ENCODE measurements around the gene GALNS. TPM values are rescaled to one million over a fixed set of nuclear protein-coding genes. Genes with fewer than 3 reads are reported as not detected.

The GALNS gene
- total RNA-seq, 1 donor from 2014 or later: 32.8 TPM

GRCh38 chr16:88809676-88810165 is 47.0 kb downstream of the GALNS start:
- H3K27me3 ChIP-seq: no peaks in the 10 kb centered on the region
- peaks cover 14% of the 10 kb centered on the region for H3K36me3 ChIP-seq
- no peaks in the 10 kb centered on the region for H3K9me3 ChIP-seq
- peaks cover 23% of the 10 kb centered on the region for H3K4me1 ChIP-seq
- no peak overlapping the region for H3K27ac ChIP-seq
- intact Hi-C loops (cut with DNase I): no loop called here
- TF ChIP-seq CTCF (IDR thresholded peaks at IDR 0.05): no peak
- H3K4me3 ChIP-seq: no peak overlapping the region
- peak; percentile 58 for DNase-seq
- no peak for ATAC-seq

GRCh38 chr16:88809068-88809675 is 47.6 kb downstream of the GALNS start:
- no peak overlapping the region for H3K4me3 ChIP-seq
- no peaks in the 10 kb centered on the region for H3K27me3 ChIP-seq
- H3K4me1 ChIP-seq: peaks cover 27% of the 10 kb centered on the region
- H3K27ac ChIP-seq: no peak overlapping the region
- TF ChIP-seq CTCF (IDR thresholded peaks at IDR 0.05): no peak
- ATAC-seq: no peak
- intact Hi-C loops (cut with DNase I): no loop called here
- DNase-seq: peak; percentile 56
- no peaks in the 10 kb centered on the region for H3K9me3 ChIP-seq
- H3K36me3 ChIP-seq: peaks cover 14% of the 10 kb centered on the region

- H3K4me3 ChIP-seq: no peak overlapping the region
- no peaks in the 10 kb centered on the region for H3K9me3 ChIP-seq
- intact Hi-C loops (cut with DNase I): no loop called here
- peaks cover 14% of the 10 kb centered on the region for H3K36me3 ChIP-seq
- no peaks in the 10 kb centered on the region for H3K27me3 ChIP-seq
- ATAC-seq: no peak
- peak; percentile 60 for DNase-seq
- H3K4me1 ChIP-seq: peaks cover 26% of the 10 kb centered on the region
- no peak for TF ChIP-seq CTCF (IDR thresholded peaks at IDR 0.05)
- H3K27ac ChIP-seq: no peak overlapping the region
Measured at GRCh38 chr16:88807626-88808453, 48.9 kb downstream of the GALNS start.

- no peak for TF ChIP-seq CTCF (IDR thresholded peaks at IDR 0.05)
- Histone ChIP-seq H3K36me3 (peaks cover 14% of the 10 kb centered on the region), H3K27ac (no peak overlapping the region), H3K4me3 (no peak overlapping the region), H3K27me3 (no peaks in the 10 kb centered on the region), H3K4me1 (peaks cover 24% of the 10 kb centered on the region), H3K9me3 (no peaks in the 10 kb centered on the region)
- intact Hi-C loops (cut with DNase I): no loop called here
- no peak for ATAC-seq
- peak; percentile 60 for DNase-seq
Measured at GRCh38 chr16:88807142-88807625, 49.6 kb downstream of the GALNS start.

GRCh38 chr16:88806491-88807111 is 50.1 kb downstream of the GALNS start:
- ATAC-seq (no peak), DNase-seq (peak; percentile 64)
- TF ChIP-seq CTCF (IDR thresholded peaks at IDR 0.05): no peak
- intact Hi-C loops (cut with DNase I): no loop called here
- H3K4me1 ChIP-seq: peaks cover 25% of the 10 kb centered on the region
- peaks cover 14% of the 10 kb centered on the region for H3K36me3 ChIP-seq
- H3K4me3 ChIP-seq: no peak overlapping the region
- H3K27ac ChIP-seq: no peak overlapping the region
- H3K27me3 ChIP-seq: no peaks in the 10 kb centered on the region
- H3K9me3 ChIP-seq: no peaks in the 10 kb centered on the region

Measured in upper lobe of right lung (tissue), 1 donor.